Activated CD4-positive, alpha-beta memory T cell treated with anti-CD3 and anti-CD28 coated beads, Interleukin-2, amount 10 ng/mL, durations not matched to agents 7 days and 5 days (primary cell): ENCODE results near the gene POLR3GL. TPM values are rescaled to one million over a fixed set of nuclear protein-coding genes. Genes with fewer than 3 reads are reported as not detected.
A peak's percentile ranks its signal among the peaks of the same experiment; 100 is the strongest.

ENCODE experiments used
- CTCF ChIA-PET: fragments of 350-600 bp; sonication (Branson Sonifier 250); formaldehyde crosslinking; loops from one replicate; lab custom pipeline; 2021; ENCODE audit warnings: antibody characterized with exemption, inconsistent platforms; lab: Charles Lee
- POLR2A ChIA-PET: fragments of 350-600 bp; sonication (Branson Sonifier 250); formaldehyde crosslinking; loops from one replicate; lab custom pipeline; 2021; ENCODE audit warnings: antibody characterized with exemption; lab: Charles Lee
- DNase-seq: peaks from one replicate; pipeline ENCODE4 v3.0.0-alpha.2; 2020
- H3K27ac Mint-ChIP-seq: one replicate; pipeline ENCODE4 v1.8.0; 2021; ENCODE audit warnings: mild to moderate bottlenecking, mixed read lengths
- H3K27me3 Mint-ChIP-seq: one replicate; pipeline ENCODE4 v1.8.0; 2021; ENCODE audit warnings: mixed read lengths
- H3K36me3 Mint-ChIP-seq: one replicate; pipeline ENCODE4 v1.8.0; 2021; ENCODE audit warnings: low read depth, mixed read lengths
- H3K4me1 Mint-ChIP-seq: one replicate; pipeline ENCODE4 v1.8.0; 2021; ENCODE audit warnings: mixed read lengths
- H3K4me3 Mint-ChIP-seq: one replicate; pipeline ENCODE4 v1.8.0; 2021; ENCODE audit warnings: mild to moderate bottlenecking, mixed read lengths
- H3K9me3 Mint-ChIP-seq: one replicate; pipeline ENCODE4 v1.8.0; 2021; ENCODE audit warnings: mixed read lengths
- total RNA-seq, 2 experiments: library from RNA; stranded (reverse); gene quantifications; one replicate each; pipeline ENCODE4 v1.2.3, GENCODE V29; 2021

POLR3GL gene
- total RNA-seq, 2 experiments from 2014 or later: 32.4 to 33.7 TPM

DNA sequence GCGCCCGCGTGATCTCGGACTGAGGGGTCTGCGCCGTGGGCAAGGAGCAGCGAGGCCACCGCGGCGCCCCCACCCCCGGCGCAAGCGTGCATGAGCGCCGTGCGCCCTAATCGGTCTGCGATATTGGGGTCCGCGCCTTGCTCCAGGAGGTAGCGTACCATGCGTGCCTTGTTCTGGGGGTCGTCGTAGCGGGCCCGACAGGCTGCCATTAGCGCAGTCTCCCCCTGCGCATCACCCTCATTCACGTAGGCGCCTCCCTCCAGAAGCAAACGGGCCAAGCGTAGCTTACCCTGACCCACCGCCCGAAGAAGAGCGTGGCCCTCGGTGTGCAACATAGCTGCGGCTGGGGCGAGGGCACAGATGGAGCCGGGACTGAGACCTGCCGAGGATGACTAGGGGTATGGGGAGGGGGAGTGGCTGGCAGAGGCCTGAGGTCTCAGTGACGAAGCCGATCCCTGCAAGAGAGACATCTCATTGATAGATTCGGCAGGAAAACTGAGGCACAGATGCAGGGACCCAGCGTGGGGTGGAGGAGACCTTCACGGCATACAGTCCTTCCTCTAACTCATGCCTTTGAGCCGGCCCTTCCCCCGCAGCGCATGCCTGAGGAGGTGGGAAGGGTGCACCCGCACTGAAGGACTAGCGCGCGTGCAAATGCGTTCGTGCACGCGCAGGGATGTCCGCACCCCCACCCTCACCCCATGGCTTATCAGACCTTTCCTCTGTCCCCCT is 2.9 kb upstream of the POLR3GL start:
- peaks cover 5% of the 10 kb centered on the region for H3K27me3 Mint-ChIP-seq

DNA sequence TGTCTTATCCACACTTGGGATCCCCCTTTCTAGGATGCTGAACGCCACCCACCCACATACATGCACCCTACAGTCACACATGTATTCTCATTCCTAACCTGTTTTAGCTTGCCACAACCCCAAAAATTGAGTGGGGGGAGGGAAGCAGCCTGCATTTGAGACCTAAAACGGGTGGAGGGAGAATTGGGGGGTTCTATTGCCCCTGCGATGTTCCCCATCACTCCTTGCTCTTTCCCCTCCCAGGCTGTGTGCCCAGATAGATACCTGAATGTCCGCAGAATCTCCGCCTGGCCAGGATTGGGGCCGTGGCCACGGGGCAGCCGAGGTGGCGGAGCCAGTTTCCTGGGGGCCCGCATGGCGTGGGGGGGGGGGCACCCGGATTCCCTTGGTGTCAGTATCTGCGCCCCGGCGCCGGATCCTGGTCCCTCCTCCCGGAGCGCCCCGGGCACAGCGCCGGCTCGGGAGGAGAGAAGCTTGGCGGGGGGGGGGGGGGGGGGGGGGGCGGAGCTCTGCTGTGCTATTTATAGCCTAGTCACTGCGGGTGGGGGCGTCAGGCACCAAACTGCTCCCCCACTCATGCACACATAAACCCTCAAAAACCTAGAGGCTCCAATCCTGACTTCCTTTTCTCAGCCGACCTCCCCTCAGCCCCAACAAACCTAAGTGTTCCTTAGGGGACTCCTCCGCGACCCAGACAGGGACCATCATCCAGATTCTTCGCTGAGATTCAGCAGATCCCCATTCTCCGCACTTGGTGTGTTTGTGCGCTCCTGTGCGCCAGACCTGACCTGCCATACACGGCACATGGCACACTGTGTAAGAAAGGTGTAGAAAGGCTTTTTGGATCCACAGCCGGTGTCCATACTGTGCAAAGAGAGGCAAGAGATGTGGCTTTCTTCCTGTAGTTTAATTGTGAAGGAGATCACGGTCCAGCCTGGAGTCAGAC is 2.1 kb upstream of the POLR3GL start:
- DNase-seq: peak; percentile 32
- H3K27me3 Mint-ChIP-seq: peaks cover 5% of the 10 kb centered on the region
- H3K36me3 Mint-ChIP-seq: peaks cover 7% of the 10 kb centered on the region
- CTCF ChIA-PET: interaction anchor here (0.8 to 4.7 kb wide), 5 partner anchors 16 to 90 kb away, joined by 3 to 69 read pairs (median 6); partner anchors contain the start of gene RBM8A
- H3K27ac Mint-ChIP-seq: peak overlapping the region; percentile 79
- peaks cover 62% of the 10 kb centered on the region for H3K4me1 Mint-ChIP-seq
- POLR2A ChIA-PET: interaction anchor here (0.9 to 12.6 kb wide), 16 partner anchors 17 to 139 kb away, joined by 3 to 264 read pairs (median 6); partner anchors contain the start of genes PEX11B, PIAS3, POLR3C and RBM8A
- peaks cover 2% of the 10 kb centered on the region for H3K9me3 Mint-ChIP-seq
- H3K4me3 Mint-ChIP-seq: peak overlapping the region; percentile 96

More for the DNA sequence above, 2.9 kb upstream of the POLR3GL start:
- Mint-ChIP-seq H3K9me3 (no peaks in the 10 kb centered on the region), H3K4me3 (peak overlapping the region; percentile 96), H3K27ac (peak overlapping the region; percentile 66), H3K4me1 (peaks cover 65% of the 10 kb centered on the region), H3K36me3 (peaks cover 3% of the 10 kb centered on the region)
- CTCF ChIA-PET: interaction anchor here (1.5 kb wide), 2 partner anchors 18 to 35 kb away, joined by 6 read pairs; partner anchors contain the start of gene RBM8A
- POLR2A ChIA-PET: interaction anchor here (1.0 to 12.6 kb wide), 9 partner anchors 17 to 103 kb away, joined by 3 to 264 read pairs (median 26); partner anchors contain the start of genes PIAS3 and RBM8A
- peak; percentile 61 for DNase-seq

DNA sequence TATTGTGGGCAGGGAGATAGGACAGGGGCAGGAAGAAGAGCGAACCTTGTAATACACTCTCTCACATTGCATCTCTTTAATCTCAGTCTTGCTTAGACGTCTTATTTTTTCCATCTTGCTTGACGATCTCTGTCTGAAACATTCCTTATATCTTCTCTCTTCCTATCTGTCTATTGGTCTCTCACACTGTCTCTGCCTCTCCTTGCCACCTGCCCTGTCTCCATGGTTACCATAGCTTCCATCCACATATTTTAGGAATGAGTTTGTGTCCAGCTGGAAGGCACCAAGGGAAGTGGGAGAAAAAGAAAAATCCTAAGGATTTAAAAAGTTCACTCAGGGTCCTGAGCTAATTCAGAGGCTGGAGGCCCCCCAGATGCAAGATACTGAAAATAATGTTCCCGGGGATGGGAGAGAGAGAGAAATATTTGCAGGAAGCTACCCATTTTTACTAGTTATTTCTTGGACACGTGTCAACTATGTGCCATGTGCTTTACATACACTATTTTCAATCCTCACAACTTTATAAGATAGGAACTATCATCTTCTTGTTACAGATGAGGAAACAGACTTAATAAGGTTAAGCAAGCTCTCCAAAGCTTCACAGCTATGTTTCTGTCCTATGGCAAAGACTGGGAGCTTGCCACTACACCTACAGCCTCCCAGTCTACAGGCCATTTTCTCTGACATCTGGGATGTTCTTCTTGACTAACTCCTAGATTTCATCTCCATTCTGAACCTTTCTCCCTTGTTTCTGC is 1.0 kb upstream of the POLR3GL start:
- Mint-ChIP-seq H3K27ac (peak overlapping the region; percentile 79), H3K27me3 (peaks cover 5% of the 10 kb centered on the region), H3K4me3 (peak overlapping the region; percentile 96), H3K9me3 (peaks cover 5% of the 10 kb centered on the region), H3K4me1 (peaks cover 57% of the 10 kb centered on the region), H3K36me3 (peaks cover 14% of the 10 kb centered on the region)
- POLR2A ChIA-PET: interaction anchor here (0.9 to 12.6 kb wide), 28 partner anchors 8 to 140 kb away, joined by 3 to 264 read pairs (median 7); partner anchors contain the start of genes HJV, NUDT17, PEX11B and PIAS3
- no peak for DNase-seq
- CTCF ChIA-PET: interaction anchor here (0.8 to 4.7 kb wide), 12 partner anchors 15 to 118 kb away, joined by 3 to 69 read pairs (median 8); partner anchors contain the start of genes NUDT17, PIAS3, RBM8A and TXNIP

DNA sequence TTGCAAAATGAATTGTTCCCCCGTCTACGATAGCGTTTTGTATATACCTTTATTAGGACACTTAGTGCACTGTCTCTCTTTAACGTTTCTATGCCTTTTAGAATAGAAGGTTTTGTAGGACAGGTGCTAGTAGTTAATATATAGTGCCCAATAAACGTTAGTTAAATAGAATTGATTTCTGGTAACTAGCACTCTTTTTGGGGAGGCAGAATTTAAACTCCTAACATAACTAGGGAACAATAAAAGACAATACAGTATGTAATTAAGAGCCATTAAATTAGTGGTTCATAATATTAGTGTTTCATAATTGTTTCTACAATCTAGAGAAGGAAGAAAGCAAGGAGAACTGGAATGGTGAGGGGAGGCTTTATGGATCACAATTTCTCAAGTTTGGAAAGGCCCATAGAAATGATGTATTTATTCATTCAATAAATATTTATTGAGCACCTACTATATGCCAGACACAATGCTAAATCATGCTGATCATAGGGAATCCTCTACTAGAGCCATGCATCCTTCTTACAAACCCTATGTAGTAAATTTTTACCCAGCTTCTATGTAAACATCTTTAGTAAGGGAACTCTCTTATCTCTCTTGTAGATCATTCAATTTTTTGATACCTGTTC is 742 bp downstream of the POLR3GL start:
- CTCF ChIA-PET: interaction anchor here (0.6 to 4.7 kb wide), 17 partner anchors 13 to 120 kb away, joined by 3 to 69 read pairs (median 6); partner anchors contain the start of genes ITGA10, NUDT17, PIAS3 and RBM8A
- Mint-ChIP-seq H3K27ac (peak overlapping the region; percentile 79), H3K9me3 (peaks cover 5% of the 10 kb centered on the region), H3K27me3 (no peaks in the 10 kb centered on the region), H3K36me3 (peaks cover 17% of the 10 kb centered on the region), H3K4me1 (peaks cover 44% of the 10 kb centered on the region), H3K4me3 (peak overlapping the region; percentile 96)
- POLR2A ChIA-PET: interaction anchor here (1.0 to 12.6 kb wide), 30 partner anchors 8 to 684 kb away, joined by 3 to 264 read pairs (median 7); partner anchors contain the start of genes ANKRD35, NUDT17, PEX11B and PIAS3
- DNase-seq: no peak

DNA sequence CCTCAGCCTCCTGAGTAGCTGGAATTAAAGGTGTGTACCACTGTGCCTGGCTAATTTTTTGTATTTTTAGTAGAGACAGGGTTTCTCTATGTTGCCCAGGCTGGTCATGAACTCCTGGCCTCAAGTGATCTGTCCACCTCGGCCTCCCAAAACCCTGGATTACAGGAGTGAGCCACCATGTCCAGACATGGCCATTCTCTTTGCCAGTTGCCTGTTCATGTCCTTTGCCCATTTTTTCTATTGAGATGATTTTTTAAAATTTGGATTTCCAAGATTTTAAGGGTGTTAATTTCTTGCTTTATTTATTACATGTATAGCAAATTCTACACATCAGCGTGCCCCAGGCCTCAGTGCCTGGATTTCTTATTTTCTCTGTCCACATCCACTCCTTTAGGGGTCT is 2.8 kb downstream of the POLR3GL start:
- Mint-ChIP-seq H3K4me3 (no peak overlapping the region), H3K27ac (no peak overlapping the region), H3K36me3 (peaks cover 17% of the 10 kb centered on the region), H3K27me3 (no peaks in the 10 kb centered on the region), H3K4me1 (peaks cover 27% of the 10 kb centered on the region), H3K9me3 (peaks cover 5% of the 10 kb centered on the region)
- ChIA-PET CTCF (interaction anchor here (0.9 to 4.7 kb wide), 3 partner anchors 11 to 40 kb away, joined by 3 to 69 read pairs (median 4); partner anchors contain the start of gene RBM8A), POLR2A (interaction anchor here (1.0 to 6.2 kb wide), 5 partner anchors 9 to 85 kb away, joined by 3 to 38 read pairs (median 10); partner anchors contain the start of genes LIX1L, PEX11B and RBM8A)
- no peak for DNase-seq

DNA sequence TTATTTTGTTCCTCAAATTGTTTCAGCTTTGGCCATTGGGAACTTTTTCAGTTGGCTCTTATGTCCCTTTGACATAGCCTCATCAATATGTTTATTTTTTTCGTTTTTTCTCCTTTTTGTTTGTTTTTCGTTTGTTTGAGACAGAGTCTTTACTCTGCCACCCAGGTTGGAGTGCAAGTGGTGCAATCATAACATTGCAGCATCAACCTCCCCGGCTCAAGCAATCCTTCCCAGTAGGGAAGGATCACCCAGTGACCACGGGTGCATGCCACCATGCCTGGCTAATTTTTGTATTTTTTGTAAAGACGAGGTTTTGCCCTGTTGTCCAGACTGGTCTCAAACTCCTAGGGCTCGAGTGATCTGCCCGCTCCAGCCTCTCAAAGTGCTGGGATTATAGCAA is 8.1 kb downstream of the POLR3GL start:
- Mint-ChIP-seq H3K27ac (no peak overlapping the region), H3K4me1 (peaks cover 10% of the 10 kb centered on the region), H3K36me3 (peaks cover 9% of the 10 kb centered on the region), H3K27me3 (no peaks in the 10 kb centered on the region), H3K9me3 (peaks cover under 1% of the 10 kb centered on the region), H3K4me3 (no peak overlapping the region)
- DNase-seq: no peak
- ChIA-PET CTCF (interaction anchor here (0.8 to 1.2 kb wide), 2 partner anchors 39 to 127 kb away, joined by 3 to 4 read pairs; partner anchors contain the start of gene NUDT17), POLR2A (interaction anchor here (0.8 to 1.5 kb wide), 3 partner anchors 8 to 54 kb away, joined by 3 to 11 read pairs (median 4); partner anchors contain the start of genes ANKRD34A, PEX11B and POLR3GL)

DNA sequence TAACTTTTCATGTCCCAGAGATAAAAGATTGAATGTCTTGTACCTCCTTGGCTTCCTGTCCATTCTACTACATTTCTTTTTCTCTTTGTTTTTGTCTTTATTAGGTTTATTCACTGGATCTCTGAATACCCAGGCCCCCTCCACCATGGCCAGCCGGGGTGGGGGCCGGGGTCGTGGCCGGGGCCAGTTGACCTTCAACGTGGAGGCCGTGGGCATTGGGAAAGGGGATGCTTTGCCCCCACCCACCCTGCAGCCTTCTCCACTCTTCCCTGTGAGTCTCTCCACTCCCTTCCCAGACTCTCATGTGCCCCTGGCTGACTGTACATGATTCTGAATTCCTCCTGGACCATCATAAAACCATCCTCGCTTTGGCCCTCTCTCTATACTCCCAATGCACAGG is 10.2 kb downstream of the POLR3GL start:
- H3K27me3 Mint-ChIP-seq: no peaks in the 10 kb centered on the region
- no peak overlapping the region for H3K4me3 Mint-ChIP-seq
- peaks cover 12% of the 10 kb centered on the region for H3K36me3 Mint-ChIP-seq
- CTCF ChIA-PET: interaction anchor here (7.6 to 11.3 kb wide), 2 partner anchors 18 to 34 kb away, joined by 177 to 349 read pairs; partner anchors contain the start of gene TXNIP
- H3K4me1 Mint-ChIP-seq: peaks cover 10% of the 10 kb centered on the region
- POLR2A ChIA-PET: interaction anchor here (15.0 kb wide), 1 partner anchor 19 kb away, joined by 582 read pairs; the partner anchor contains the start of gene TXNIP
- H3K9me3 Mint-ChIP-seq: no peaks in the 10 kb centered on the region
- DNase-seq: no peak
- H3K27ac Mint-ChIP-seq: peak overlapping the region; percentile 34

DNA sequence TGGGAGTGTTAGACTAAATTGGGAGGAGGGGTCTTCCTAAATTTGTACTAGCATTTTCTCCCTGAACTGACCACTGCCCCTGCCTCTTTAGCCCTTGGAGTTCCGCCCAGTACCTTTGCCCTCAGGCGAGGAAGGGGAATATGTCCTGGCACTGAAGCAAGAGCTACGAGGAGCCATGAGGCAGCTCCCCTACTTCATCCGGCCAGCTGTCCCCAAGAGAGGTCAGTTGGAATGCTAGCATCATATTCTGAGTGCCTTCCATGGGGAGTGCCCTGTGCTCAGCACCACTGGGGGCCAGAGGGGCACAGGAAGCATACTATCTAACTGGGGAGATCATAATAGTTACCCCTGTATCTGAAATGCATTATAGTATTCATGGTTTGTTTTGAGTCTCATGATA is 10.7 kb downstream of the POLR3GL start:
- DNase-seq: no peak
- Mint-ChIP-seq H3K9me3 (no peaks in the 10 kb centered on the region), H3K36me3 (peaks cover 9% of the 10 kb centered on the region), H3K4me3 (no peak overlapping the region), H3K27me3 (no peaks in the 10 kb centered on the region), H3K4me1 (peaks cover 8% of the 10 kb centered on the region), H3K27ac (no peak overlapping the region)
- POLR2A ChIA-PET: interaction anchor here (15.0 kb wide), 1 partner anchor 18 kb away, joined by 582 read pairs; the partner anchor contains the start of gene TXNIP
- CTCF ChIA-PET: interaction anchor here (7.6 to 11.3 kb wide), 2 partner anchors 17 to 33 kb away, joined by 177 to 349 read pairs; partner anchors contain the start of gene TXNIP

DNA sequence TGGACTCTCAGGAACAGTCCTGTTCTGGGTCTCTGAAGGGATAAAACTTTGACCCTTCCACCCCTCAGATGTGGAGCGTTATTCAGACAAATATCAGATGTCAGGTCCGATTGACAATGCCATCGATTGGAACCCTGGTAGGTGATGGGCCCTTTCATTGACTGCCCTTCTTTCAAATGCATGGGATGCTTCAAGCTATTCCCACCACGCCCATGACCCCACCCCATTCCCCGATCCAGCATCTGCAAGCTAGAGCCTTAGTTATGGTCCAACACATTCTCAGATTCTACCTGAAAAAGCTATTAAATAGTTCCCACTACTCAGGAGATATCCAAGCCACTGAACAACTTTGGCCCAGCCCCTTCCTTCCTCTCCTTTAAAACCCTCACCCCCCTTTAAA is 12.5 kb downstream of the POLR3GL start:
- DNase-seq: no peak
- Mint-ChIP-seq H3K36me3 (peaks cover 9% of the 10 kb centered on the region), H3K4me1 (peaks cover 8% of the 10 kb centered on the region), H3K9me3 (no peaks in the 10 kb centered on the region), H3K27me3 (no peaks in the 10 kb centered on the region), H3K4me3 (no peak overlapping the region), H3K27ac (no peak overlapping the region)
- CTCF ChIA-PET: interaction anchor here (0.8 to 11.3 kb wide), 13 partner anchors 9 to 131 kb away, joined by 3 to 349 read pairs (median 23); partner anchors contain the start of genes ANKRD34A, LIX1L, NUDT17 and POLR3GL
- POLR2A ChIA-PET: interaction anchor here (1.0 to 15.0 kb wide), 11 partner anchors 13 to 75 kb away, joined by 3 to 582 read pairs (median 36); partner anchors contain the start of genes ANKRD34A, LIX1L, PEX11B and POLR3GL
